Neuronal stem cell (in vitro differentiated cells): ENCODE data around the gene C19orf33.

Source experiments
- DNase-seq: peaks from one replicate; pipeline ENCODE4 v3.0.0-alpha.2; 2013; ENCODE audit warnings: low spot score
- H2AFZ ChIP-seq: one replicate; pipeline ENCODE4 v1.6.1; 2013; ENCODE audit warnings: mild to moderate bottlenecking, low read length, inconsistent platforms
- H2AK5ac ChIP-seq: 2 replicates; pipeline ENCODE4 v1.6.1; 2013; ENCODE audit warnings: low read depth, mild to moderate bottlenecking, inconsistent platforms, low read length, moderate library complexity, mixed read lengths
- H2BK120ac ChIP-seq: 2 replicates; pipeline ENCODE4 v1.6.1; 2013; ENCODE audit warnings: low read depth, mild to moderate bottlenecking, inconsistent platforms, low read length, moderate library complexity, mixed read lengths
- H2BK12ac ChIP-seq: one replicate; pipeline ENCODE4 v1.6.1; 2013; ENCODE audit warnings: low read length, inconsistent platforms
- H2BK15ac ChIP-seq: 2 replicates; pipeline ENCODE4 v1.6.1; 2013; ENCODE audit warnings: mild to moderate bottlenecking, low read length, inconsistent platforms, mixed read lengths
- H2BK5ac ChIP-seq: one replicate; pipeline ENCODE4 v1.6.1; 2013; ENCODE audit warnings: inconsistent platforms, mild to moderate bottlenecking, low read length, moderate library complexity
- H3K14ac ChIP-seq: one replicate; pipeline ENCODE4 v1.6.1; 2013; ENCODE audit warnings: low read length, inconsistent platforms
- H3K18ac ChIP-seq: 2 replicates; pipeline ENCODE4 v1.6.1; 2013; ENCODE audit warnings: low read length, inconsistent platforms
- H3K23ac ChIP-seq: 2 replicates; pipeline ENCODE4 v1.6.1; 2013; ENCODE audit warnings: low read depth, mild to moderate bottlenecking, mixed read lengths, low read length, inconsistent platforms; ENCODE audit not compliant: poor library complexity
- H3K27ac ChIP-seq: replicated peaks from 3 replicates; pipeline ENCODE4 v1.5.1; 2013; ENCODE audit warnings: low read length, inconsistent platforms
- H3K27me3 ChIP-seq, 3 experiments: 2 replicates each; pipeline ENCODE4 v1.6.1; 2013; ENCODE audit warnings: low read length in 3 of 3, mild to moderate bottlenecking in 2 of 3, inconsistent platforms in 1 of 3, low read depth in 1 of 3, mixed read lengths in 1 of 3, moderate library complexity in 1 of 3; ENCODE audit not compliant: control insufficient read depth in 3 of 3, insufficient read depth in 3 of 3
- H3K36me3 ChIP-seq, 2 donors: replicated peaks in 1 of 2; 2 replicates each; pipeline ENCODE4 v1.6.1; 2013; ENCODE audit warnings: low read length in 2 of 2; ENCODE audit not compliant: control insufficient read depth in 2 of 2, insufficient read depth in 2 of 2
- H3K4ac ChIP-seq: 2 replicates; pipeline ENCODE4 v1.6.1; 2013; ENCODE audit warnings: inconsistent platforms, mild to moderate bottlenecking, low read length, moderate library complexity
- H3K4me1 ChIP-seq, 2 donors: 1 replicate in 1 of 2; 2 replicates in 1 of 2; pipeline ENCODE4 v1.6.1; 2013; ENCODE audit warnings: low read length in 2 of 2, low read depth in 1 of 2; ENCODE audit not compliant: control insufficient read depth in 2 of 2, insufficient read depth in 1 of 2
- H3K4me2 ChIP-seq: one replicate; pipeline ENCODE4 v1.6.1; 2013; ENCODE audit warnings: mild to moderate bottlenecking, low read length, inconsistent platforms; ENCODE audit not compliant: insufficient read depth, poor library complexity, severe bottlenecking
- H3K4me3 ChIP-seq, 2 donors: 2 replicates each; pipeline ENCODE4 v1.5.1; 2013; ENCODE audit warnings: low read length in 2 of 2, mild to moderate bottlenecking in 2 of 2, inconsistent platforms in 1 of 2, moderate library complexity in 1 of 2
- H3K79me1 ChIP-seq: one replicate; pipeline ENCODE4 v1.6.1; 2013; ENCODE audit warnings: low read depth, mild to moderate bottlenecking, inconsistent platforms, low read length, moderate library complexity
- H3K9ac ChIP-seq: one replicate; pipeline ENCODE4 v1.6.1; 2013; ENCODE audit warnings: mild to moderate bottlenecking, low read depth, low read length, inconsistent platforms; ENCODE audit not compliant: poor library complexity
- H3K9me3 ChIP-seq, 2 donors: replicated peaks in 1 of 2; 2 replicates each; pipeline versions ENCODE3 to v1.6.1; 2013; ENCODE audit warnings: low read length in 2 of 2, mild to moderate bottlenecking in 2 of 2, inconsistent platforms in 1 of 2, low read depth in 1 of 2, mixed read lengths in 1 of 2, moderate library complexity in 1 of 2; ENCODE audit not compliant: control insufficient read depth in 2 of 2, insufficient read depth in 1 of 2
- H4K8ac ChIP-seq: one replicate; pipeline ENCODE4 v1.6.1; 2013; ENCODE audit warnings: low read depth, mild to moderate bottlenecking, inconsistent platforms, low read length, moderate library complexity
- H4K91ac ChIP-seq: one replicate; pipeline ENCODE4 v1.6.1; 2013; ENCODE audit warnings: low read length, low read depth, mild to moderate bottlenecking, inconsistent platforms; ENCODE audit not compliant: poor library complexity
- WGBS, 2 donors: extraction: QIAGEN DNeasy Blood & Tissue Kit; methylation state at CpG; one replicate each; pipeline ENCODE4 v1.1.7; 2013; ENCODE audit warnings: missing lambda C conversion rate in 2 of 2, mixed read lengths in 1 of 2; ENCODE audit not compliant: insufficient read length in 2 of 2, insufficient replicate concordance in 1 of 2; ENCODE audit errors: extremely low coverage in 2 of 2; 5-methylcytosine and 5-hydroxymethylcytosine counted together

C19orf33 gene

DNA sequence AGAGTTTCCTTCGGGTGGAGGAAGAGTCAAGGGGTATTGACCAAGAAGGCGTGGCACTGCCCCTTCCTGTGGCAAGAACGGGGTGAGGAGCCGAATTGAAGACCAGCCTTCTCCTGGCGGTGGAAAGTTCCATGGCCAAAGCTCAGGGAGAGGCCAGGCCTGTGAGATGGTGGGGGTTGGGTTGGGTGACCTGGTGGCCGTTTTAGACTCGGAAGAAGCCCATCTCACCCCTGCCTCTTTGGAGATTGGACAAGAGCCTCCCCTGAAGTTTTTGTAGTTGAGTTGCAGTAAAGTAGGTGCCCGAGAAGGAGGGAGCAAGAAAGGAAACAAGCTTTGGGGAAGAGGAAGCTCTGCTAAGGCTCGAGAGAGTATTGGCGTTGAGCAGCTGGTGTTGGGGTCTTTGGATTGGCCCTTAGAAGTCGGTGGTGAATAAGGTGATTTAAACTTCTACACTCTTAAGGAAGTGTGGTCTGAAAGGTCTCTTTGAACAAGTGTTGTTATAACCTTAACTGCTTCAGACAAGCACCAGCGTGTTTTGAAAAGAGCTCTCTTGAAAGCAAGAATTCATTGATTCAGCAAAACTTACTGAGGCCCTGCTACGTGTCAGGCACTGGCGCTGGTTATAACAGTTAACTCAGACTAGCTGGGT is 38.7 kb upstream of the C19orf33 start:
- peak overlapping the region; percentile 98 for H3K18ac ChIP-seq
- H3K14ac ChIP-seq: peak overlapping the region; percentile 91
- H2AFZ ChIP-seq: peak overlapping the region; percentile 91
- peak overlapping the region; percentile 99 for H2BK15ac ChIP-seq
- no peak overlapping the region for H3K23ac ChIP-seq
- no peaks in the 10 kb centered on the region for H3K36me3 ChIP-seq
- no peaks in the 10 kb centered on the region for H3K9me3 ChIP-seq
- H3K4me3 ChIP-seq: peak overlapping the region in 1 of 2 donors; percentile 92
- H3K4me2 ChIP-seq: peak overlapping the region; percentile 99
- H3K4ac ChIP-seq: no peak overlapping the region
- H3K9ac ChIP-seq: no peak overlapping the region
- no peak overlapping the region for H2BK120ac ChIP-seq
- no CpG with 5 or more reads among the region's 14 CpGs for WGBS, 2 donors
- DNase-seq: no peak
- H2BK12ac ChIP-seq: no peak overlapping the region
- no peaks in the 10 kb centered on the region for H3K79me1 ChIP-seq
- H3K27me3 ChIP-seq: peaks cover 0 to 59% (median 2%) of the 10 kb centered on the region in 3 experiments
- peak overlapping the region; percentile 18 for H2BK5ac ChIP-seq
- peaks cover 17 to 22% of the 10 kb centered on the region in 2 donors for H3K4me1 ChIP-seq
- H4K91ac ChIP-seq: no peak overlapping the region
- H3K27ac ChIP-seq: no peak overlapping the region
- H2AK5ac ChIP-seq: peak overlapping the region; percentile 20
- peak overlapping the region; percentile 25 for H4K8ac ChIP-seq

DNA sequence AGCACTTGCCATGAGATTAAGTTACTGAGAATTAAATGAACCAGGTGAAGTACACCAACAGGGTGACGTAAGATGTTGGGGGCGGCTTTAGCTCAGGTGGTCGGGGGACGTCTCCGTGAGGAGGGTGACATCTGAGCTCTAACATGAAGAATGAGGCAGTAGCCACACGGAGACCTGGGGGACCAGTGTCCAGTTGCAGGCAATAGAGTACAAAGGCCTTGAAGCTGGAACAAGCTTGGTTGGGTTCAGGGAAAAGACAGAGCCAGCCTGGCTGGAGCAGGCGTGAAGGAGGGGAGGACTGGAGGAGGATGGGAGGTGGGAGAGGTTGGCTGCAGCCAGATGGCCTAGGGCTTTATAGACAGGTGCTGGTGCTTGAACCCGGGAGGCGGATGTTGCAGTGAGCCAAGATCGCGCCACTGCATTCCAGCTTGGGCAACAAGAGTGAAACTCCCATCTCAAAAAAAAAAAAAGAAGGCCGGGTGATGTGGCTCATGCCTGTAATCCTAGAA is 38.1 kb upstream of the C19orf33 start:
- H3K18ac ChIP-seq: no peak overlapping the region
- H2BK5ac ChIP-seq: no peak overlapping the region
- no peak overlapping the region for H3K14ac ChIP-seq
- no peaks in the 10 kb centered on the region for H3K79me1 ChIP-seq
- H2AFZ ChIP-seq: no peak overlapping the region
- H3K4ac ChIP-seq: no peak overlapping the region
- H2AK5ac ChIP-seq: no peak overlapping the region
- no peak for DNase-seq
- H3K23ac ChIP-seq: no peak overlapping the region
- no peak overlapping the region for H3K9ac ChIP-seq
- H3K36me3 ChIP-seq: no peaks in the 10 kb centered on the region
- H2BK15ac ChIP-seq: no peak overlapping the region
- H3K4me1 ChIP-seq: peaks cover 20 to 22% of the 10 kb centered on the region in 2 donors
- no peak overlapping the region for H2BK120ac ChIP-seq
- no peak overlapping the region for H3K4me2 ChIP-seq
- no peaks in the 10 kb centered on the region for H3K9me3 ChIP-seq
- H3K4me3 ChIP-seq: no peak overlapping the region
- H3K27ac ChIP-seq: no peak overlapping the region
- H2BK12ac ChIP-seq: no peak overlapping the region
- H3K27me3 ChIP-seq: peaks cover 0 to 59% (median 2%) of the 10 kb centered on the region in 3 experiments
- no peak overlapping the region for H4K8ac ChIP-seq
- H4K91ac ChIP-seq: no peak overlapping the region
- no CpG with 5 or more reads among the region's 12 CpGs for WGBS, 2 donors

- Histone ChIP-seq H2BK120ac (no peak overlapping the region), H4K91ac (no peak overlapping the region), H3K18ac (no peak overlapping the region), H2BK5ac (no peak overlapping the region), H3K27ac (no peak overlapping the region), H3K79me1 (no peaks in the 10 kb centered on the region), H3K9ac (no peak overlapping the region), H2AFZ (no peak overlapping the region), H3K36me3 (no peaks in the 10 kb centered on the region), H3K4me1 (peaks cover 20 to 22% of the 10 kb centered on the region in 2 donors), H3K23ac (no peak overlapping the region), H3K27me3 (peaks cover 0 to 59% (median 2%) of the 10 kb centered on the region in 3 experiments), H3K9me3 (no peaks in the 10 kb centered on the region), H3K4ac (no peak overlapping the region), H2BK15ac (no peak overlapping the region), H3K4me3 (no peak overlapping the region), H2BK12ac (no peak overlapping the region), H3K4me2 (no peak overlapping the region), H4K8ac (no peak overlapping the region), H3K14ac (no peak overlapping the region), H2AK5ac (peak overlapping the region; percentile 47)
- WGBS, 2 donors: no CpG with 5 or more reads among the region's 12 CpGs
- DNase-seq: no peak
Observed at GRCh38 chr19:38266981-38267597, 37.0 kb upstream of the C19orf33 start.

GRCh38 chr19:38267761-38268483 is 36.1 kb upstream of the C19orf33 start:
- no peak overlapping the region for H2BK12ac ChIP-seq
- H3K9me3 ChIP-seq: no peaks in the 10 kb centered on the region
- H3K4ac ChIP-seq: no peak overlapping the region
- H2AK5ac ChIP-seq: peak overlapping the region; percentile 47
- no peak overlapping the region for H3K18ac ChIP-seq
- H3K27ac ChIP-seq: no peak overlapping the region
- no peak overlapping the region for H3K23ac ChIP-seq
- H3K79me1 ChIP-seq: no peaks in the 10 kb centered on the region
- H2BK15ac ChIP-seq: peak overlapping the region; percentile 30
- H4K8ac ChIP-seq: no peak overlapping the region
- no peak overlapping the region for H2BK120ac ChIP-seq
- DNase-seq: no peak
- no peak overlapping the region for H2BK5ac ChIP-seq
- H4K91ac ChIP-seq: no peak overlapping the region
- no peak overlapping the region for H3K9ac ChIP-seq
- peaks cover 20 to 22% of the 10 kb centered on the region in 2 donors for H3K4me1 ChIP-seq
- WGBS, 2 donors: no CpG with 5 or more reads among the region's 12 CpGs
- peaks cover 0 to 56% (median 2%) of the 10 kb centered on the region in 3 experiments for H3K27me3 ChIP-seq
- H2AFZ ChIP-seq: no peak overlapping the region
- H3K4me3 ChIP-seq: no peak overlapping the region
- H3K14ac ChIP-seq: no peak overlapping the region
- H3K4me2 ChIP-seq: no peak overlapping the region
- no peaks in the 10 kb centered on the region for H3K36me3 ChIP-seq
